Liver (tissue), 3 donors: ENCODE data around the gene ASF1B.

Source experiments
- CTCF ChIP-seq: fragments of 150-350 bp; IDR thresholded peaks from 2 replicates; pipeline ENCODE4 v1.5.1; 2017; ENCODE audit warnings: improper control_type of control experiment, low read depth, low read length; ENCODE audit not compliant: missing input control
- FOXA1 ChIP-seq: IDR thresholded peaks from 2 replicates; pipeline ENCODE4 v1.6.1; 2016; ENCODE audit warnings: antibody characterized with exemption
- MAX ChIP-seq: IDR thresholded peaks from 2 replicates; pipeline ENCODE4 v1.6.1; 2016; ENCODE audit warnings: antibody characterized with exemption
- SP1 ChIP-seq: IDR thresholded peaks from 2 replicates; pipeline ENCODE4 v1.6.1; 2018; ENCODE audit warnings: antibody characterized with exemption, mild to moderate bottlenecking
- YY1 ChIP-seq: IDR thresholded peaks from 2 replicates; pipeline ENCODE4 v1.6.1; 2016; ENCODE audit warnings: antibody characterized with exemption, mild to moderate bottlenecking
- TF ChIP-seq, protein P1 (sequence below): IDR thresholded peaks from 2 replicates; pipeline ENCODE4 v1.6.1; 2016; ENCODE audit warnings: antibody characterized with exemption
- donor health status: healthy.
- donor health status: healthy.

- peak; percentile 25 for TF ChIP-seq CTCF
- TF ChIP-seq, protein P1, sequence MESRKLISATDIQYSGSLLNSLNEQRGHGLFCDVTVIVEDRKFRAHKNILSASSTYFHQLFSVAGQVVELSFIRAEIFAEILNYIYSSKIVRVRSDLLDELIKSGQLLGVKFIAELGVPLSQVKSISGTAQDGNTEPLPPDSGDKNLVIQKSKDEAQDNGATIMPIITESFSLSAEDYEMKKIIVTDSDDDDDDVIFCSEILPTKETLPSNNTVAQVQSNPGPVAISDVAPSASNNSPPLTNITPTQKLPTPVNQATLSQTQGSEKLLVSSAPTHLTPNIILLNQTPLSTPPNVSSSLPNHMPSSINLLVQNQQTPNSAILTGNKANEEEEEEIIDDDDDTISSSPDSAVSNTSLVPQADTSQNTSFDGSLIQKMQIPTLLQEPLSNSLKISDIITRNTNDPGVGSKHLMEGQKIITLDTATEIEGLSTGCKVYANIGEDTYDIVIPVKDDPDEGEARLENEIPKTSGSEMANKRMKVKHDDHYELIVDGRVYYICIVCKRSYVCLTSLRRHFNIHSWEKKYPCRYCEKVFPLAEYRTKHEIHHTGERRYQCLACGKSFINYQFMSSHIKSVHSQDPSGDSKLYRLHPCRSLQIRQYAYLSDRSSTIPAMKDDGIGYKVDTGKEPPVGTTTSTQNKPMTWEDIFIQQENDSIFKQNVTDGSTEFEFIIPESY: no peak
- no peak for TF ChIP-seq YY1
- TF ChIP-seq SP1: no peak
- TF ChIP-seq MAX: no peak
- TF ChIP-seq FOXA1: no peak
Observed at GRCh38 chr19:14097532-14098151, 38.7 kb downstream of the ASF1B start.
